Osteocyte (in vitro differentiated cells): ENCODE measurements around the gene FAM221A. TPM values are rescaled to one million over a fixed set of nuclear protein-coding genes. Genes with fewer than 3 reads are reported as not detected.

Source experiments
- DNase-seq: peaks from one replicate; pipeline ENCODE4 v3.0.0; 2021; ENCODE audit warnings: mixed read lengths; ENCODE audit not compliant: unreplicated experiment; ENCODE audit errors: extremely low spot score
- H3K27ac Mint-ChIP-seq: one replicate; pipeline ENCODE4 v1.8.0; 2021; ENCODE audit warnings: mild to moderate bottlenecking, mixed read lengths; ENCODE audit not compliant: unreplicated experiment
- H3K27me3 Mint-ChIP-seq: one replicate; pipeline ENCODE4 v1.8.0; 2021; ENCODE audit warnings: mixed read lengths; ENCODE audit not compliant: unreplicated experiment
- H3K36me3 Mint-ChIP-seq: one replicate; pipeline ENCODE4 v1.8.0; 2021; ENCODE audit warnings: mixed read lengths; ENCODE audit not compliant: unreplicated experiment
- H3K4me1 Mint-ChIP-seq: one replicate; pipeline ENCODE4 v1.8.0; 2021; ENCODE audit warnings: mixed read lengths; ENCODE audit not compliant: unreplicated experiment
- H3K4me3 Mint-ChIP-seq: one replicate; pipeline ENCODE4 v1.8.0; 2021; ENCODE audit warnings: mild to moderate bottlenecking, moderate library complexity, mixed read lengths; ENCODE audit not compliant: unreplicated experiment
- H3K9me3 Mint-ChIP-seq: one replicate; pipeline ENCODE4 v1.8.0; 2021; ENCODE audit warnings: mixed read lengths; ENCODE audit not compliant: unreplicated experiment
- total RNA-seq: library from RNA; stranded (reverse); gene quantifications from 2 replicates; pipeline ENCODE4 v1.2.1, GENCODE V29; 2021
- TF ChIP-seq, protein P1 (sequence below): fragments of 200-600 bp; sonication (generic); IDR thresholded peaks from 2 replicates; pipeline ENCODE4 v1.5.0; 2021; ENCODE audit warnings: antibody characterized with exemption, mild to moderate bottlenecking, moderate library complexity

FAM221A gene
- total RNA-seq, 1 donor from 2014 or later = 4.0 TPM

GRCh38 chr7:23698822-23699221 lies 18.8 kb downstream of the FAM221A start:
- TF ChIP-seq, protein P1, sequence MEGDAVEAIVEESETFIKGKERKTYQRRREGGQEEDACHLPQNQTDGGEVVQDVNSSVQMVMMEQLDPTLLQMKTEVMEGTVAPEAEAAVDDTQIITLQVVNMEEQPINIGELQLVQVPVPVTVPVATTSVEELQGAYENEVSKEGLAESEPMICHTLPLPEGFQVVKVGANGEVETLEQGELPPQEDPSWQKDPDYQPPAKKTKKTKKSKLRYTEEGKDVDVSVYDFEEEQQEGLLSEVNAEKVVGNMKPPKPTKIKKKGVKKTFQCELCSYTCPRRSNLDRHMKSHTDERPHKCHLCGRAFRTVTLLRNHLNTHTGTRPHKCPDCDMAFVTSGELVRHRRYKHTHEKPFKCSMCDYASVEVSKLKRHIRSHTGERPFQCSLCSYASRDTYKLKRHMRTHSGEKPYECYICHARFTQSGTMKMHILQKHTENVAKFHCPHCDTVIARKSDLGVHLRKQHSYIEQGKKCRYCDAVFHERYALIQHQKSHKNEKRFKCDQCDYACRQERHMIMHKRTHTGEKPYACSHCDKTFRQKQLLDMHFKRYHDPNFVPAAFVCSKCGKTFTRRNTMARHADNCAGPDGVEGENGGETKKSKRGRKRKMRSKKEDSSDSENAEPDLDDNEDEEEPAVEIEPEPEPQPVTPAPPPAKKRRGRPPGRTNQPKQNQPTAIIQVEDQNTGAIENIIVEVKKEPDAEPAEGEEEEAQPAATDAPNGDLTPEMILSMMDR = no peak
- H3K27ac Mint-ChIP-seq = no peak overlapping the region
- peaks cover 6% of the 10 kb centered on the region for H3K36me3 Mint-ChIP-seq
- H3K9me3 Mint-ChIP-seq = peaks cover under 1% of the 10 kb centered on the region
- no peak overlapping the region for H3K4me3 Mint-ChIP-seq
- H3K4me1 Mint-ChIP-seq = no peaks in the 10 kb centered on the region
- DNase-seq = no peak
- H3K27me3 Mint-ChIP-seq = no peaks in the 10 kb centered on the region

DNA sequence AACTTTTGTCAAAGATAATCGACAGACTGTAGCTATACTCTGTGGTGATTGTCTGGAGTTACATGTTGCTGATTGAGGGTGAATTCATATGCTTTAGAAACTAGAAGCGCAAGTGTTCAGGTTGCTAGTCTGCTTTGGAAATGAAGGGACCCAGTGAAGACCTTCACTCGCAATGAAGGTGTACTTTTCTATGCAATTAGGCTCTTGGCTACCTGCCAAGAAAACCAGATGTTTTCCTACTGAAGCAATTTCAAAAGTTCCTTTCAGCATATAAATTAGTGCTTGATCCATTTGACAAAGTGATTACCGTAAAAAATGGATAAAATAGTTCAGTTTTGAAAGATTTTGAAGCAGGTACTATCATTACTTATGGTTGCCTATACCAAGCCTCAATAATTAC lies 20.0 kb downstream of the FAM221A start:
- no peak for DNase-seq
- H3K36me3 Mint-ChIP-seq = peaks cover 7% of the 10 kb centered on the region
- no peak overlapping the region for H3K4me3 Mint-ChIP-seq
- no peaks in the 10 kb centered on the region for H3K27me3 Mint-ChIP-seq
- H3K4me1 Mint-ChIP-seq = no peaks in the 10 kb centered on the region
- H3K27ac Mint-ChIP-seq = no peak overlapping the region
- H3K9me3 Mint-ChIP-seq = peaks cover 10% of the 10 kb centered on the region
- TF ChIP-seq, protein P1 = no peak

DNA sequence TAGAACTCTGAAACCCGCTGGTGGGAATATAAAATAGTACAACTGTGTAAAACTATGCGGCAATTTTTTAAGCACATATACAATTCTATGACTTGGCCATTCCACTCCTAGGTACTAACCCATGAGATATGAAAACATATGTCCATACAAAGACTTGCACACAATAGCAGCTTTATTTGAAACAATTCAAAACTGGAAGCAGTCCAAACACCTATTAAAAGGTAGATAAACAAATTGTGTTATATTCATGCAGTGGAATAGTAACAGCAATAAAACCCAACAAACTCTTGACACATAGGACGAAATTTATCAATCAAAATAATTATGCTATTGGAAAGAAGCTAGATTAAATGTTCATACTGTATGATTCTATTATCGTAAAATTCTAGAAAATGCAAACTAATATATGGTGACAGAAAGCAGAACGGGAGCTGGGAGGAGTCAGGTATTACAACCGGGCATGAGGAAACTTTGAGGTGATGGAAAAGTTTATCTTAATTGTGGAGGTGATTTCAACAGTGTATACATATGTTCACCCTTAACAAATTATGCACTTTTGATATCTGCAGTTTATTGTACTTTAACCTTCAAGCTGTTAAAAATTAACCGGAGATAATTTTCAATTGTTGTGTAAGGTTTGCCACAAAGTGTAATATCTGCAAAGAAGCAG lies 29.2 kb downstream of the FAM221A start:
- TF ChIP-seq, protein P1 = no peak

DNA sequence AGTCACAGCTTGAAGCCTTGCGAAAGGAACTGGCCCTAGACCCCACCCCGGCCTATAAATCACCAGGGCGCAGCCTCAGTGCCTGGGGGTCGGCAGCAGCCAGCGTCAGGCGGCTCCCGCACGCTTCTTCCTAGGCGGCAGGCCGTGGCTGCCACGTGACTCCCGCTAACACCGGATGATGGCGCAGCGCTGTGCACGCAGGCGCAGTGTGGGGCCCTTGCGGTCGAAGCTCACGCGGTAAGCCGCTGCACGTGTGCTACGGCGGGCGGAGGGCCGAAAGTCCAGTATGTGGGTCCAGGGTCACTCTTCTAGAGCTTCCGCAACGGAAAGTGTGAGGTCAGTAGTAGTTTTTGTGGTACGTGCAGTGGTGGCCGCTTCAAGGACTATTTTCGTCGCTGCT lies 30.0 kb downstream of the FAM221A start, which contains the start of gene STK31:
Gene STK31 (plus strand): TSS at position 220 of the 400 bp plus-strand sequence. CDS start 67 bp downstream, at position 287.
- peaks cover 13% of the 10 kb centered on the region for H3K9me3 Mint-ChIP-seq
- TF ChIP-seq, protein P1 = no peak
- no peaks in the 10 kb centered on the region for H3K27me3 Mint-ChIP-seq
- H3K27ac Mint-ChIP-seq = no peak within 1 kb of the TSS
- H3K36me3 Mint-ChIP-seq = peaks cover 10% of the 10 kb centered on the region
- peaks cover 11% of the 10 kb centered on the region for H3K4me1 Mint-ChIP-seq
- no peak within 1 kb of the TSS for H3K4me3 Mint-ChIP-seq
- no peak for DNase-seq

More for the DNA sequence above, 29.2 kb downstream of the FAM221A start:
- Mint-ChIP-seq H3K36me3 (peaks cover 10% of the 10 kb centered on the region), H3K4me3 (no peak overlapping the region), H3K27me3 (no peaks in the 10 kb centered on the region), H3K9me3 (peaks cover 20% of the 10 kb centered on the region), H3K27ac (no peak overlapping the region), H3K4me1 (peaks cover 10% of the 10 kb centered on the region)
- DNase-seq = no peak

DNA sequence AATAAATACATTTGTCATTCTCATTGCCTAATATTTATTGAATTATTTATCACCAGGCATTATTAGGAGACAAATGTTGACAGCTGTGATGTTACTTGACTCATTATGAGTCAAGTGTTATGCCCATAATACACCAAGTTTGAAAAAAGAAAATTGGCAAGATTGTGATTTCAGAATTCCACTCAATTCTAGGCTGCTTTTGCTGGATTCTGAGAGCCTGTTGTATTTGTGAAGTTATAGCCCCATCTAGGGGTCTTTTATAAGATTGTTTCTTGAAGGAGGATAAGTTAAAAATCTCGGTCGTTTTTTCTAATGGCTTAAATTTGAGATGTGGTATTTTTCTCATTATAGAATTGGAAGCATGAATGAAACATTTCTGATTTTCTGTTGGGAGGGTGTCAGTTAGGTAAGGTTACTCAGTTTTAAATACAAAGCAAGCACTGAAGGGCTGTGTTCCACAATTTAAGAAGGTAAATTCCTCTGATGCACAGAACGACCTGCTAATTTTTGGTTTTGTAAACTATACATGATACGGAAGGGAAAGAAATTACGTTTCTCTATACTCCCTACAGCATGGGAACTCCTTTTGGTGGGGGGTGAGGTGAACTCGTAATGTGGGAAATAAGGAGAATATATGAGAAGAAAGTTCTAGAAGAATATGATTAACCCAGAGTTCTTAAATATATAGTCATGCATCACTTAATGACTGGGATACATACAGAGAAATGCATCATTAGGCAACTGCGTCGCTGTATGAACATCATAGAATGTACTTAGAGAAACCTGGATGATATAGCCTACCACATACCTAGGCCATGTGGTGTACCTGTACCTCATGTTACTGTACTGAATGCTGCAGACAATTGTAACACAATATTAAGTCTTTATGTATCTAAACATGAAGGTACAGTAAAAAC lies 32.6 kb downstream of the FAM221A start:
- Mint-ChIP-seq H3K9me3 (no peaks in the 10 kb centered on the region), H3K27ac (no peak overlapping the region), H3K27me3 (no peaks in the 10 kb centered on the region), H3K4me3 (no peak overlapping the region), H3K36me3 (no peaks in the 10 kb centered on the region), H3K4me1 (peaks cover 11% of the 10 kb centered on the region)
- TF ChIP-seq, protein P1 = peak; percentile 78
- DNase-seq = no peak
